ENCODE results near the gene CCDC47.

CCDC47 gene

DNA sequence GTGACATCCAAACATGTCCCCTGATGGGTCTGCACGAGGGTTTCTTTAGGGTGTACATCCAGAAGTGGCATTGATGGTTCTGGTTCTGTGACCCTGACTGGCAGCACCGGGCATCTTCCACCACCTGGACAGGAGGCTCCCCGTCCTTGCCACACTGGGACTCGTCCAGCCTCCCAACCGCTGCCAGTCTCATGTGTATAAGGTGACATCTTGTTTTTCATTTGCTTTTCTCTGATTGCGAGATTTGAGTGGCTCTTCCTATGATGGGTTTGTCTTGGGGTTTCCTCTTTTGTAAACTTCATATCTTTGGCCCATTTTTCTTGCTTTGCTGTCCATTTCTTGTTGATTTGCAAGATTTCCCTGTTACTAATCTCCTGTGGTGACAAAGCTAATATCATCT, 64.3 kb downstream of the CCDC47 start:
- DNase-seq (ENCODE audit: low read depth) = no peak
- no peak overlapping the region for H3K4me3 ChIP-seq (ENCODE audit: low read depth, low read length)
- TF ChIP-seq, protein P1, sequence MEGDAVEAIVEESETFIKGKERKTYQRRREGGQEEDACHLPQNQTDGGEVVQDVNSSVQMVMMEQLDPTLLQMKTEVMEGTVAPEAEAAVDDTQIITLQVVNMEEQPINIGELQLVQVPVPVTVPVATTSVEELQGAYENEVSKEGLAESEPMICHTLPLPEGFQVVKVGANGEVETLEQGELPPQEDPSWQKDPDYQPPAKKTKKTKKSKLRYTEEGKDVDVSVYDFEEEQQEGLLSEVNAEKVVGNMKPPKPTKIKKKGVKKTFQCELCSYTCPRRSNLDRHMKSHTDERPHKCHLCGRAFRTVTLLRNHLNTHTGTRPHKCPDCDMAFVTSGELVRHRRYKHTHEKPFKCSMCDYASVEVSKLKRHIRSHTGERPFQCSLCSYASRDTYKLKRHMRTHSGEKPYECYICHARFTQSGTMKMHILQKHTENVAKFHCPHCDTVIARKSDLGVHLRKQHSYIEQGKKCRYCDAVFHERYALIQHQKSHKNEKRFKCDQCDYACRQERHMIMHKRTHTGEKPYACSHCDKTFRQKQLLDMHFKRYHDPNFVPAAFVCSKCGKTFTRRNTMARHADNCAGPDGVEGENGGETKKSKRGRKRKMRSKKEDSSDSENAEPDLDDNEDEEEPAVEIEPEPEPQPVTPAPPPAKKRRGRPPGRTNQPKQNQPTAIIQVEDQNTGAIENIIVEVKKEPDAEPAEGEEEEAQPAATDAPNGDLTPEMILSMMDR (conservative IDR thresholded peaks at IDR 0.05; ENCODE audit: low read depth, low read length) = no peak

DNA sequence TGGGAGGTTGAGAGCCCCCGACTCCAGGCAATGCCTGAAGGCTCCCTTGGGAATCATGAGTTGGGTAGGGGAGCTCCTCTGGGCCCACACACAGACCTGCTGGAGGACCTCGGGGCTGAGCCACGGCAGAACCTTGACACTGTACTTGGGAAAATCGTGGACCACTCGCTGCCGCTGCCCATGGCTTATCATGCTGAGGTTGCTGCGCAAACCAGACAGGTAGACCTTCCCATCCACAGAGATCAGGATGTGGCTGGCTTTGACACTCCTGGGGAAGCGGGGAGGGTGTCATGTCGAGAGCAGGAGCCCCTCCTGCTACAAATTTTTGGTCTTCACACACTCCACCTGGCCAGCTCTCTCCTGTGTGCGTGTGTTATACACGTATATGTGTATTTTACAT, 66.2 kb downstream of the CCDC47 start:
- TF ChIP-seq, protein P1 (conservative IDR thresholded peaks at IDR 0.05; ENCODE audit: low read depth, low read length) = no peak
- no peak for DNase-seq (ENCODE audit: low read depth)
- no peak overlapping the region for H3K4me3 ChIP-seq (ENCODE audit: low read depth, low read length)

DNA sequence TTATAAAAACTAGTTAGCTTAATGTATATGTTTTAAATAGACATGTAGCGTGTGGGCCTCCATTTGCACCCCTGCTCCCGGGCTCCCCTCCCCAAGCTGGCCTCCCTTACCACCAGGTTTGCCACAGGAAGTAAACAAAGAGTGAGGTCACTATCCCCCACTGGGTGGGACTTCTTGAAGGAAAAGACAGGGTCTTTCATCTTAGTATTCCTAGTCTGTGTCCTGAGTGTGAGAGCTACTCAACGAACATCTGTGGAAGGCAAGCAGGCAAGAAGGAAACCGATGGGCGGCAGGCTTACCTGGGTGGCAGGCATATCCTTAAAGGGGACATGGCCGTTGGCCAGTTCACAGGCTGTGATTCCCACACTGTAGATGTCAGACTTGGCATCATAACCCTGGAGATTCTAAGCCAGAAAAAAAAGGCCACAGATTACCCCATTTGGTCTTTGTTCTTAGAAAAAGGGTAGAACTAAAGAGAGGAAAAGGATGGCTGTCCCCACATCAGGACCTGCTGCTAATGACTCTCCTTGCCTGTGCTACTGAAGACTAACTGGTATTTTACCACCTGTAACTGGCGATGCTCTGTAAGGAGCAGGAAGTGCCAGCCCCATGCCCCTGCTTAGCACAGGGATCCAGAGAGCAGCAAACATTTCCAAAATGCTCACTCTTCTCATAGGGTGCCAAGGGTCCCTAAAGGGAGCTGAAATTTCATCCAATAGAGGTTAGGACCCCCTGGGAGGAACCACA, 66.9 kb downstream of the CCDC47 start:
- H3K4me3 ChIP-seq (ENCODE audit: low read depth, low read length) = no peak overlapping the region
- no peak for DNase-seq (ENCODE audit: low read depth)
- TF ChIP-seq, protein P1 (conservative IDR thresholded peaks at IDR 0.05; ENCODE audit: low read depth, low read length) = no peak

DNA sequence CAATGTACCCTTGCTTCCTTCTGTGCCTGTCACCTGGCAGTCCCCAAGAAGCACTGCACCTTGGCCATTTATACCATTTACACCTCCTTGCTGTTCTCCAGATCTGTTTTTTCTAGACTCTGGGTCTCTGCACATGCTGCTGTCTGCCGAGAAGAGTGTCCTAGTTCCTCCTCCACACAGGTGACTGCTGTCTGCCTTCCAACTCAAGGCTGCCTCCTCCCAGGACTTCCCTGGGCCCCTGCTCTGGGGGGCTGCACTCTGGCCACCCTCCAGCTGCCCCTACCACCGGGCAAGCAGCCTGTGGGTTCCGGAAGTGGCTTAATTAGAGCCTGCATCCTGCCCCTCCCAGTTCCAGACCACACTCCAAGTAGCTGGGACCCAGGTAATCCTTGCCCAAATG, 67.7 kb downstream of the CCDC47 start:
- no peak overlapping the region for H3K4me3 ChIP-seq (ENCODE audit: low read depth, low read length)
- DNase-seq (ENCODE audit: low read depth) = no peak
- TF ChIP-seq, protein P1 (conservative IDR thresholded peaks at IDR 0.05; ENCODE audit: low read depth, low read length) = no peak

DNA sequence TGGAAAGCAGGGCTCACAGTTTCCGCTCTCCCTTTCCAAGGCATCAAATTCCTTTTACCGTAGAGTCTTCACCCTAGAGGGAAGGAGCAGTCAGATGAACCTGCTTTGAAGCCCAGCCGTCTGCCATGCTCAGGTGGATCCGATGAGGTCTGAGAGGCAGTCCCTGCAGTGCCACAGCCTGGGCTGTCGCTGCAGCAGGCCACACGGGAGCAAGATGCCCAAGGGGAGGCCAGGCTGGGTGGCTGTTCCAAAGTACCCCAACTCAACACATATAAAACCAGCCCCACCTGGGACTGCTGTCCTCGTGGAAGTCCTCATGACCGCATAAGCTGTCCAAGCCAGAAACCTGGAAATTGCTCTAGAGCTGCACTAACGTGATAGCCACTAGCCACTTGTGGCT, 68.6 kb downstream of the CCDC47 start:
- TF ChIP-seq, protein P1 (conservative IDR thresholded peaks at IDR 0.05; ENCODE audit: low read depth, low read length) = no peak
- H3K4me3 ChIP-seq (ENCODE audit: low read depth, low read length) = no peak overlapping the region

DNA sequence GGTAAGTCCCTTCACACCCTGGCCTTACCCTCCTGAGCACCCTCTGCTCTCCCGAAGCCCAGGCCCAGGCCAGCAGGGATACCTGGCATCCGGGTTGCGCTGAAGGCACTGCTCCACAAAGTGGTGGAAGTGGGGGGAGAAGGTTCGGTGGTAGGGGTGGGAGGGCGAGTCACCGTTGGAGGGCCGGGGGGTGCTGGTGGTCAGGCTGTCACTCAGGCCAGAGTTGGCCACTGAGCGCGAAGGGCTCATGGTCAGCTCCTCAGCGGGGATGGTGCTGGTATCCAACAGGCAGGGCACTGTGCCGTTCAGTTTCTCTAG, 69.2 kb downstream of the CCDC47 start:
- TF ChIP-seq, protein P1 (conservative IDR thresholded peaks at IDR 0.05; ENCODE audit: low read depth, low read length) = no peak
- no peak for DNase-seq (ENCODE audit: low read depth)
- H3K4me3 ChIP-seq (ENCODE audit: low read depth, low read length) = no peak overlapping the region

More for the DNA sequence above, 68.6 kb downstream of the CCDC47 start:
- no peak for DNase-seq (ENCODE audit: low read depth)

DNA sequence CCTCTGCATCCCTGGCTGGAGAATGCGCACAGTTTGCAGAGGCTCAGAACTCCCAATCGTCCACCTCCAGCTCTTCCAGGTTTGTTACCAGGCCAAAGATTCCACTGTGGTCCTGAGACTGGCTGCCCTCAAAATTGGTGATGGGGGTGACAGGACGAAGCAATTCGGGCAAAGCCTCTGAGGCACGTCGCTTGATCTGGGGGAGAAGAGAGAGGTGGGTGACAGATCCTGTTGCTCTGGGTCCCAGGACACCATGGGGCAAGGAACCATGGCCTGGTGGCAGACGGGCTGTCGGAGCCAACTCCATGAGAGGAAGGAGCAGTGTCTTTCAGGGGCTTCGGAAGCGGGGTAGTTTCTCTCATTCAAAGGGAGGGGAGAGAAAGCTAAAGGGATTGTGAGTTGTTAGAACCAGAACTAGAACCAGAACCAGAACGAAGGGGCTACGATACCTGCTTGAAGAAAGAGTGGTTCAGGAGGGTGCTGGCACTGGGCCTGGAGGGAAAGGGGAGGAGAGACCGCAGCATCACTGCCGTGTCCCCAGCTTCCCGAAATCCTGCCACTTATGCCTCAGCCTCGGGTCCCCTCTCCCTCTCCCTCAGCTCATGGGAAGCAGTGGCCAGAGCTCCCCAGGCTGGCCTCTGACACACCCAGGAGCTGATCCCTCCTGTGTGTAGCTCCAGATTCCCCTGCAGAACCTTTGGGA, 69.7 kb downstream of the CCDC47 start:
- TF ChIP-seq, protein P1 (conservative IDR thresholded peaks at IDR 0.05; ENCODE audit: low read depth, low read length) = no peak
- H3K4me3 ChIP-seq (ENCODE audit: low read depth, low read length) = no peak overlapping the region
- no peak for DNase-seq (ENCODE audit: low read depth)

Data from choroid plexus epithelial cell (primary cell).